Activated T-helper 2 cell treated with anti-CD3 and anti-CD28 coated beads, Interferon-gamma antibody, Interleukin-2, Interleukin-4, amounts not matched to agents 10 μg/mL and 5 μg/mL and 100 μg/mL, durations not matched to agents 14 hours and 24 hours and 36 hours (primary cell): ENCODE data around the gene CMTM1. TPM values are rescaled to one million over a fixed set of nuclear protein-coding genes. Genes with fewer than 3 reads are reported as not detected.
"Not testable (repeated sequence)": the region's sequence is repeated elsewhere in the genome, so short reads cannot be mapped to it uniquely, and the experiment has no call there.

Source experiments
- DNase-seq: peaks from one replicate; pipeline ENCODE4 v3.0.0; 2021; ENCODE audit warnings: low spot score
- H3K27ac Mint-ChIP-seq: one replicate; pipeline ENCODE4 v1.8.0; 2021; ENCODE audit warnings: mixed read lengths
- H3K27me3 Mint-ChIP-seq: one replicate; pipeline ENCODE4 v1.8.0; 2021; ENCODE audit warnings: low read depth, mixed read lengths
- H3K36me3 Mint-ChIP-seq: one replicate; pipeline ENCODE4 v1.8.0; 2021; ENCODE audit warnings: low read depth, mixed read lengths
- H3K4me1 Mint-ChIP-seq: one replicate; pipeline ENCODE4 v1.8.0; 2021; ENCODE audit warnings: low read depth, mixed read lengths
- H3K4me3 Mint-ChIP-seq: one replicate; pipeline ENCODE4 v1.8.0; 2021; ENCODE audit warnings: low read depth, mild to moderate bottlenecking, moderate library complexity, mixed read lengths
- H3K9me3 Mint-ChIP-seq: one replicate; pipeline ENCODE4 v1.8.0; 2021; ENCODE audit warnings: mixed read lengths
- intact Hi-C: fragments of 100-400 bp; cut with micrococcal nuclease; formaldehyde crosslinking; loops from one replicate; pipeline ENCODE4 v1.15.1; 2023
- total RNA-seq: library from RNA; stranded (reverse); gene quantifications from 2 replicates; pipeline ENCODE4 v1.2.3, GENCODE V29; 2022

Gene CMTM1
- total RNA-seq, 1 donor from 2014 or later: 10.7 TPM

DNA sequence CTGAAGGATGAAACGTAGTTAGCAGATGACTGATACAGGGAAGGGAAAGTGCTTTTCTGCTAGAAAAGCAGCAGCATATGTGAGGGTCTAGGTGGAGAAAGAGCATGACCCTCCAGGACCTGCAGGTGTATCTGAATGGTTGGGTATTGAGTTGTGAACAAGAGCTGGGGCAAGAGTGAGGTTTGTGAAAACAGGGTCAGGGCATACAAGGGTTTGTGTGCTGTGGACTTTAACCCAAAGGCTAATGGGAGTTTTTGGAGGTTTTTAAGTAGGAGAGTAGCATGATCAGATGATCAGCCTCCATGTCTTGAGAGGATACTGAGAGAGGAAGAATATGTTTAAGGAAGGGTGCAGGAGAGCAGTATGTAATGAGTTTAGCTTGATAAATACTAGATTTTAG lies 6.1 kb upstream of the CMTM1 start:
- intact Hi-C loops: no loop called here
- Mint-ChIP-seq H3K4me3 (no peak overlapping the region), H3K9me3 (no peaks in the 10 kb centered on the region), H3K27ac (peak overlapping the region; percentile 8), H3K27me3 (no peaks in the 10 kb centered on the region), H3K36me3 (peaks cover 71% of the 10 kb centered on the region), H3K4me1 (peaks cover 65% of the 10 kb centered on the region)
- DNase-seq: no peak

DNA sequence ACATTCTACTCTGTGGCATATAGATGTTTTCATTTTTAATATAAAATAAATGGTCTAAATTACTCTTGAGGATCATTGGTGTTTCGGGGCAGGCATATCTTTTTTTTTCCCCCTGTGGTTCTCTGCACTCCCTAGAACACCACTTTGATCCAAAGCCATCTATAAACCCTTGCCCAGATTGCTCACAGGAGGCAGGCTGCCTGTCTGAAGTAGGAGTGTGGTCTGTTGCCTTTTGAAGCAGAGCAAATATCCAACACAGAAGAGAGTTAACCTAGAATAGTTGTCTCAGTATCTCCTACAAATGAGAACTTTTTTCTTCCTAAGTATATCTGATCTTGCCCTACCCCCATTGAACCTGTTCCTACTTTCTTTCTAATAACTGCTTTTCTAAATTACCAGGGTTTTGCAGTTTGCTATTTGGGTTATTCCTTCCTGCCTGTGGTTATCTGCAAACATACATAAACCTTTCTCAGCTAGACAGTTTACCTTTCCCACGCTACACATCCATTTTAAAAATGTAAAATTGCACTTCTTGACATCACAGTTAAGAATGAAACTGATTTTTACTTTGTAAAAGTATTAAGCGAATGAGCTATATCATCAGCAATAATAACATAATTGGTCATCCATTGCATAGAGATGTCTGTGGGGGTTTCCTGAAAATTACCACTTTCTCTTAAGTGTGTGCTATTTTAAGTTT lies 4.7 kb upstream of the CMTM1 start:
- Mint-ChIP-seq H3K4me1 (peaks cover 52% of the 10 kb centered on the region), H3K27ac (peak overlapping the region; percentile 72), H3K4me3 (no peak overlapping the region), H3K27me3 (no peaks in the 10 kb centered on the region), H3K36me3 (peaks cover 72% of the 10 kb centered on the region), H3K9me3 (no peaks in the 10 kb centered on the region)
- DNase-seq: no peak
- intact Hi-C loops: loop anchor here (2.0 kb wide), 1 partner anchor 27 kb away; no protein-coding TSS in a partner anchor

GRCh38 chr16:66562409-66562808 lies 3.8 kb upstream of the CMTM1 start:
- intact Hi-C loops: loop anchor here (2.0 kb wide), 1 partner anchor 26 kb away; no protein-coding TSS in a partner anchor
- H3K27ac Mint-ChIP-seq: peak overlapping the region; percentile 58
- H3K36me3 Mint-ChIP-seq: peaks cover 79% of the 10 kb centered on the region

GRCh38 chr16:66562986-66563385 lies 3.3 kb upstream of the CMTM1 start:
- Mint-ChIP-seq H3K27me3 (no peaks in the 10 kb centered on the region), H3K9me3 (no peaks in the 10 kb centered on the region), H3K27ac (peak overlapping the region; percentile 81), H3K36me3 (peaks cover 81% of the 10 kb centered on the region), H3K4me3 (no peak overlapping the region), H3K4me1 (peaks cover 53% of the 10 kb centered on the region)
- DNase-seq: no peak
- intact Hi-C loops: loop anchor here (1.0 to 2.0 kb wide), 2 partner anchors 11 to 26 kb away; partner anchors contain the start of gene CKLF

More at GRCh38 chr16:66562409-66562808, 3.8 kb upstream of the CMTM1 start:
- H3K27me3 Mint-ChIP-seq: no peaks in the 10 kb centered on the region
- H3K4me3 Mint-ChIP-seq: no peak overlapping the region
- H3K9me3 Mint-ChIP-seq: no peaks in the 10 kb centered on the region
- no peak for DNase-seq
- H3K4me1 Mint-ChIP-seq: peaks cover 52% of the 10 kb centered on the region

GRCh38 chr16:66563574-66564334 lies 2.5 kb upstream of the CMTM1 start:
- H3K27me3 Mint-ChIP-seq: no peaks in the 10 kb centered on the region
- H3K27ac Mint-ChIP-seq: peak overlapping the region; percentile 81
- no peak overlapping the region for H3K4me3 Mint-ChIP-seq
- DNase-seq: no peak
- intact Hi-C loops: loop anchor here (1.0 to 2.0 kb wide), 3 partner anchors 11 to 41 kb away; partner anchors contain the start of gene CKLF
- H3K4me1 Mint-ChIP-seq: peaks cover 47% of the 10 kb centered on the region
- peaks cover 75% of the 10 kb centered on the region for H3K36me3 Mint-ChIP-seq
- H3K9me3 Mint-ChIP-seq: no peaks in the 10 kb centered on the region

- DNase-seq, intact Hi-C loops, H3K27me3 Mint-ChIP-seq, H3K9me3 Mint-ChIP-seq, H3K4me3 Mint-ChIP-seq, H3K27ac Mint-ChIP-seq: not testable (repeated sequence)
- Mint-ChIP-seq H3K36me3 (peaks cover 75% of the 10 kb centered on the region), H3K4me1 (peaks cover 29% of the 10 kb centered on the region)
Observed at GRCh38 chr16:66567270-66567669, 1.0 kb downstream of the CMTM1 start.

- H3K9me3 Mint-ChIP-seq: no peaks in the 10 kb centered on the region
- H3K27me3 Mint-ChIP-seq: no peaks in the 10 kb centered on the region
- no peak for DNase-seq
- no peak overlapping the region for H3K4me3 Mint-ChIP-seq
- H3K4me1 Mint-ChIP-seq: peaks cover 20% of the 10 kb centered on the region
- peaks cover 70% of the 10 kb centered on the region for H3K36me3 Mint-ChIP-seq
- no peak overlapping the region for H3K27ac Mint-ChIP-seq
- intact Hi-C loops: no loop called here
Observed at GRCh38 chr16:66568355-66568754, 2.1 kb downstream of the CMTM1 start.

DNA sequence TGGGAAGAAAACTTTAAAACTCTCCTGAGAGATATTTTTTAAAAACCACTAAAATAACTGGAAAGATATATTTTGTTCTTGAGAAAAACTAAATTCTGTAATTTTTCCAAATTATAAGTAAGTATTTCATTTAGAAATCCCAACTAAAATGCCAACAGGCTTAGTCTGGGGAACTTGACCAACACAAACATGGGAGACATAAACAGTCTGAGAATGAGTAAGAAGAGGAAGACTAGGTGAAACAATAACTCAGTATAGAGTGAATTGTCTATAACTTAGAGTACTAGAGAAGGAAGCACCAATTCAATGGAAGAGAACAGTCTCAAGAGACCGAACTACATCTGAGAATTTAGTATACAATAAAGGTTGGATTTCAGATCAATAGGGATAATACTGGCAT lies 2.9 kb downstream of the CMTM1 start:
- DNase-seq: no peak
- Mint-ChIP-seq H3K27me3 (no peaks in the 10 kb centered on the region), H3K36me3 (peaks cover 63% of the 10 kb centered on the region)

DNA sequence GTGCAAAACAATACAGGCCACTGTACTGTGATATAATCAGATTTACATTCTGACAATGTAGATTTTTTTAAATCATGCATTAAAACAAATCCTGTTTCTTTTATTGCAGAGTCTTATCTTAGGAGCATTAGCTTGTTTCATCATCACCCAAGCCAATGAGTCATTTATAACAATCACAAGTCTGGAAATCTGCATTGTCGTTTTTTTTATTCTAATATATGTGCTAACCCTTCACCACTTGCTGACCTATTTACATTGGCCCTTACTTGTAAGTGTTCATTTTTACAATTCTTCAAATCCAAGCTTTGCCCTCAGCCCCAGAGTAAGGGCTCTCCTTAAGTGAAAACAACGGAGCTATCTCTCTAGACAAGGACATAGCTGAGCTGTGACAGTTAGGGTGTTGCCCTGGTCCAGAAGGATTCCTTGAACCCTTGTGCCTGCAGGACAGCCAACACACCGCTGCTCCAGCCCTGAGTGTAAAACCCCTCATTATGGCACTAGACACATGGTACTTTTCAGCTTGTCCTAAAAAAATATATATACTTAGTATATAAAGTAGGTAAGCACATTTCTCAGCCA lies 3.7 kb downstream of the CMTM1 start:
- intact Hi-C loops: no loop called here
- Mint-ChIP-seq H3K9me3 (no peaks in the 10 kb centered on the region), H3K4me3 (no peak overlapping the region), H3K27me3 (no peaks in the 10 kb centered on the region), H3K27ac (no peak overlapping the region), H3K36me3 (peaks cover 60% of the 10 kb centered on the region), H3K4me1 (peaks cover 13% of the 10 kb centered on the region)
- no peak for DNase-seq

More for the DNA sequence above, 2.9 kb downstream of the CMTM1 start:
- Mint-ChIP-seq H3K4me3 (no peak overlapping the region), H3K9me3 (no peaks in the 10 kb centered on the region), H3K27ac (no peak overlapping the region), H3K4me1 (peaks cover 13% of the 10 kb centered on the region)
- intact Hi-C loops: no loop called here

DNA sequence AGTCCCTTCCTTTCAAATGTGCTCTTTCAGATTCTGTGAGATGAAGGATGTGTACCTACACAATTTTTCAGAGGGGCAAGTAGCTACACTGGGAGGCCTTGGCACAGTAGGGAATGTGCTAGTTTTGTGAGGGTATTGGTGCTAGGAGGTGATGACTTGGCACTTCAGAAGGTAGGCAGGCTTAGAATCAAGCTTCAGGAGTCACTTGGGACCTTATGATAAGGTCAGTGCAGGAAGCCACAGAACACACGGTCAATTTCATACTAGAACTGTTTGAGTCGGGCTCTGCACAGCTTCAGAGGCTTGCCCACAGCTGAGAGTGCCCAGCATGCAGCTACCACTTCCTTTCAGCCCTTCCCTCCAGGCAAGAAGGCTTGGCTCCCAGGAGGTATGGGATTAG lies 6.1 kb downstream of the CMTM1 start:
- no peak overlapping the region for H3K4me3 Mint-ChIP-seq
- H3K36me3 Mint-ChIP-seq: peaks cover 36% of the 10 kb centered on the region
- no peak overlapping the region for H3K27ac Mint-ChIP-seq
- H3K27me3 Mint-ChIP-seq: peaks cover 2% of the 10 kb centered on the region
- no peak for DNase-seq
- no peaks in the 10 kb centered on the region for H3K9me3 Mint-ChIP-seq
- H3K4me1 Mint-ChIP-seq: peaks cover 13% of the 10 kb centered on the region
- intact Hi-C loops: no loop called here

GRCh38 chr16:66574081-66574480 lies 7.8 kb downstream of the CMTM1 start:
- H3K4me1 Mint-ChIP-seq: peaks cover 10% of the 10 kb centered on the region
- intact Hi-C loops: no loop called here
- H3K36me3 Mint-ChIP-seq: peaks cover 35% of the 10 kb centered on the region

DNA sequence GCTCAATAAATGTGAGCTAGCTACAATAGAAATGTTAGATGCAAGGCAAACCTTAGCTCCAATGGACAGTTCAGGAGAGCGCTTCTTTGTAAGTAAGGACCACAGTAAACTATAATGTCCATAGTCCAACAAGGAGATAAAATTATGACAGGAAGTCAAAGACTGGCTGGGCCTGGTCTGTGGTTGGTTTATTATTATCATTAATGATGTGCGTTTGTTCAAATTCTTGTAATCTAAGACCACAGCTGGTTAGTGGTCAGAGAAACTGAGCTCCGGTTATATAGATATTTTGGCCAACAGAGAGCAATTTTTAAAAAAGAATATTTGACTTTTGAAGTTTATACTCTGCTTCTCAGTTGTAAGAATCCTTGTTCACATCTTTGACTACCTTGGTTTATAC lies 8.3 kb downstream of the CMTM1 start:
- H3K9me3 Mint-ChIP-seq: no peaks in the 10 kb centered on the region
- no peak for DNase-seq
- no peak overlapping the region for H3K4me3 Mint-ChIP-seq
- intact Hi-C loops: no loop called here
- peaks cover 15% of the 10 kb centered on the region for H3K27me3 Mint-ChIP-seq
- peaks cover 7% of the 10 kb centered on the region for H3K4me1 Mint-ChIP-seq
- peaks cover 34% of the 10 kb centered on the region for H3K36me3 Mint-ChIP-seq
- H3K27ac Mint-ChIP-seq: no peak overlapping the region

More at GRCh38 chr16:66574081-66574480, 7.8 kb downstream of the CMTM1 start:
- Mint-ChIP-seq H3K9me3 (no peaks in the 10 kb centered on the region), H3K27me3 (peaks cover 13% of the 10 kb centered on the region), H3K27ac (no peak overlapping the region), H3K4me3 (no peak overlapping the region)
- no peak for DNase-seq

- H3K4me3 Mint-ChIP-seq: no peak overlapping the region
- peaks cover 21% of the 10 kb centered on the region for H3K27me3 Mint-ChIP-seq
- no peak overlapping the region for H3K27ac Mint-ChIP-seq
- intact Hi-C loops: no loop called here
- H3K4me1 Mint-ChIP-seq: peaks cover 7% of the 10 kb centered on the region
- H3K36me3 Mint-ChIP-seq: peaks cover 34% of the 10 kb centered on the region
- no peaks in the 10 kb centered on the region for H3K9me3 Mint-ChIP-seq
- no peak for DNase-seq
Observed at GRCh38 chr16:66575060-66575459, 8.8 kb downstream of the CMTM1 start.
